NAMALWA (cell line): Measurements from ENCODE around the gene CCL19.
"Not testable (repeated sequence)": the region's sequence is repeated elsewhere in the genome, so short reads cannot be mapped to it uniquely, and the experiment has no call there.

Experiments used
- DNase-seq: peaks from one replicate; pipeline ENCODE4 v3.0.0-alpha.2; 2015; ENCODE audit warnings: low spot score

Gene CCL19

DNA sequence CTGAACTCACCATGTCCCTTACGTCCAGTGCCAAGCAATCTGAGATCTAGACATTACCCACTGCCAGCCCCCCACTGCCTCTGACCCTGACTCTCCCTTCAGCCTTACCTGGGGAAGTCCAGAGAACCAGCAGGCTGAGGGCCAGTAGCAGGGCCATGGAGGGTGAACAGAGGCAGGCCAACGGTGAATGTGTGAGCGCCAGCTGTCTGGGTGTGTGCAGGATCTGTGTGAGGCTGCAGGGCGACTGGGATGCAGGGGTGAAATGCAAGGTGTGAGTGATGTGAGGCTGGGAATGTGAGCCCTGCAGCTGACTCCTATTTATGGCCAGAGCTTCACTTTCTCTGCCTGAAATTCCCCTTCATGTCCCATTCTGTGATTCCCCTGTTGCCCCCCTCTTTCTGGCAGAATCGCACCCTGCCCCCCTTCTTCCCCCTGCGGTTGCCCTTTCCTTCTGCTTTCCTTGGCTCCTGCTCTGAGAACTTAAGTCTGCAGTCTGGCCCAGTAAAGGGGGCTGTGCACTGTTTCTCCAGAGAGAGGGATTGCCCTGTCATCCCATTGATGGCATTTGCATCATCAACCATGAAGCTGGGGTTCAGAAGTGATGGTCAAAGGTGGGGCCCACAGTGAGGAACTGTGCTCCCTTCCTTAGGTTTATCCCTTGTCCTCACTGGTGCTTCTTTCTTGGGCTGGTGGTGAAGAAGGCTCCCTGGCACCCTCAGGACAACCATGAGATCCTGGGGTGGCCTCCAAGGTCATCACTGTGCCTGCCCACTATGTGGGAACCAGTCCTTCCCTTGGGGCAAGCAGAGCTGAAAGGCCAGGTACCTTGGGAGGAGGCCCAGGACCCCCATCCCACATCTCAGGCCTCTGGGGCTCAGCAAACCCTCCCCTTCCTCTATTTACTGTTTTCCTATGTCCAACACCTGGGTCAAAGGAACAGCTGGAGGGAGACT lies at the start of gene CCL19:
CCL19 (minus strand) TSS at position 294 of the 953 bp plus-strand sequence; CDS start at position 157, 137 bp downstream.
- DNase-seq, result no peak

DNA sequence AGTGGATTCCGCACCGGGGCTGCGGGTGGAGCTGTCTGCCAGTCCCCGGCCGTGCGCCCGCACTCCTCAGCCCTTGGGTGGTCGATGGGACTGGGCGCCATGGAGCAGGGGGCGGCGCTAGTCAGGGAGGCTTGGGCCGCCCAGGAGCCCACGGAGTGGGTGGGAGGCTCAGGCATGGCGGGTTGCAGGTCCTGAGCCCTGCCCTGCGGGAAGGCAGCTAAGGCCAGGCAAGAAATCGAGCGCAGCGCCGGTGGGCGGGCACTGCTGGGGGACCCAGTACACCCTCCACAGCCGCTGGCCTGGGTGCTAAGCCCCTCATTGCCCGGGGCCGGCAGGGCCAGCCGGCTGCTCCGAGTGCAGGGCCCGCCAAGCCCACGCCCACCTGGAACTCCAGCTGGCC lies 49.1 kb upstream of the CCL19 start:
- not testable (repeated sequence) for DNase-seq

DNA sequence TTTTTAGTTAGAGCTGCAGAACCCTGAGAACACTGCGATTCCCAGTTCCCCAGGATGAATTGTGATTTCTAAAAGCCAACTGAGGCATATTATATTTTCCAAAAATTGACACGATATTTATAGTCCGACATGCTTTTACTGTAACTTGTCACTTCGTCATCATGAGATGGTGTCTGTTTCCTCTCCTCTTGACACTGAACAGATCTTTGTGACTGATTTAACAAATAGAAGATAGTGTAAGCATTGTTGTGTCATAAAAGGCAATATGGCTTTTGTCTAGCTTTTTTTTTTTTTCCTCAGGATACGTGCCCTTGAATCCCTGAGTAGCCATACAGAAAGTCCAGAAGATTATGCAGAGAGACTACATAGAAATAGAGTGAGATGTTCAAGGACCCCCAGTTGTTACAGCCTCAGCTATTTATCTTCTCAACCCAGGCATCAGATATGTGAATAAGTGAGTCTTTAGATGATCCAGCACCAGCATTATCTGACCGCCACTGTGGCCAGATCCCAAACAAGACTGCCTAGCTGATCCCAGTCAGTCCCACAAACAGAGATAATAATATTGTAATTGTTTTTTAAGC lies 46.7 kb upstream of the CCL19 start:
- DNase-seq, result no peak

DNA sequence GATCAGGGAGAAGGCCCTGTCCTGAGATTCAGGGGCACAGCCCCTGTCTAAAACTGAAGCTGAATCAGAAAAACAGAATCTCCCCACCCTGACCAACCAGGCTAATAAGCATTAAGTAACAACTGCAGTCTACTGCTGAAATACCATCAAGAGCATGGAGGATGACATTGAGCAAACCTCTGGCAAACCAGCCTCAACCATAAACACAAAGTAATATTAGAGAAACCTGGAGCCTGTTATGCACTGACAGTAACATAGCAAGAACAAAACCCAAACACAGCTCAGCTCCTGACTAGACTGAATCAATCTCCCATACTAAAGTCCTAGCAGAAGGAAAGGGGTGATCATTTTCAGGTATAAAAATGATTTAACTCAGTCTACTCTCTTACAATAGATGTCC lies 43.6 kb upstream of the CCL19 start:
- DNase-seq, result no peak

DNA sequence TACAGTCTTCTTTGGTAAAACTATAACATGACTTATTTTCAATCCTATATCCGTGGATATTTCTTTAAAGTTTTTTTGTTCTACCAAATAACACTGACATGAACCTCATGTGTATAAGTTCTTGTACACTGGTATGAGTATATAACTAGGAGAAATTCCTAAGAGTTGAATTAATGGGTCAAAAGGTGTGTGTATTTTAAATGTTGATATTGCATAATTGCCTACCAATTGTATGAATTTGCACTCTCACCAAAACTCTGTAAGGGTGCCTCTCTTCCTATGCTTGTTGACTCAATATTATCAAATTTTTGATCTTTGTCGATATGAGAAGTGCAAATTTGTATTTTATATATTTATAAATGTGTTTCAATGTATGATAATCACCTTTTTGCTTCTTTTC lies 41.8 kb upstream of the CCL19 start:
- DNase-seq, result no peak

DNA sequence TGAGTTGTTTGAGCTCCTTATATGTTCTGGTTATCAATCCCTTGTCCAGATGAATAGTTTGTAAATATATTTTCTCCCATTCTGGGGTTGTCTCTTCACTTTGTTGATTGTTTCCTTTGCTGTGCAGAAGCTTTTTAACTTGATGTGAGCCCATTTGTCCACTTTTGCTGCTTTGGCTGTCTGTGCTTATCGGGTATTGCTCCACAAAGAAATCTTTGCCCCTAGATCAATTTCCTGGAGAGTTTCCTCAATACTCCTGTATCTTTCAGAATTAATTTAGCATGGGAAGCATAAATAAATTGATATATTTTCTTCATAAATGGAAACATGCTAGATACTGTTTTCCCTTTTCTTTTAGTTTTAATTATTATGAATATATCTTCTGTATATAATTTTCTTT lies 41.4 kb upstream of the CCL19 start:
- DNase-seq, result no peak

DNA sequence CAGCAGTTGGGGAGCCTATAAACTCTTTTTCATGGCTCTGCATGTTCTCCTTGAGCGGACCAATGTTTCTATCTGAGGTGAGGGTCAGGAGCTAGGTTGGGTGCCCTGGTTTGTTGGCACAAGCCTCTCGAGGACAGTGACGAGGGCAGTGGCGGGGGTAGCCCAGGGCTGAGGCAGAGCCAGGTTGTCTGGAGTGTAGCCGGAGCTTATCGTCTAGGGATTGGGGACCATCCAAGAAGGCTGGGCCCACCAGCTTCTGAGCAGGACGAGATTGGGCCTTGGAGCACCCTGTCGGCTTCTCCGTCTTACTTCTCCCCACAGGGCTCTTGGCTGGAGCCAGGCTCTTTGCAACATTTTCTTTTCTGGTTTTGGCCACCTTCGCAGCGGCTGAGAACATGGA lies 32.1 kb upstream of the CCL19 start:
- DNase-seq, result no peak

DNA sequence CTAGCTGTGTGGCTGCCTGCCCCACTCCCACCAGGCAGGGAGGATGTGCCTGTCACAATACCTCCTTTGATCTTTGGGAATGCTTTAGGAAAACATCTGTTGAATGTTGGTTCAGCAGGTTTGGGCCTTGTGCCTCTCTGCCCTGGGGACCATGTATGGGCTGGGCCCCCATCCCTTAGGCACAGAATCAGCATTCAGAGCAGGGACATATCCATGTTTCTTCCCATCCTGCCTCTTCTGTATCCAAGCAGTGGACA lies 28.6 kb upstream of the CCL19 start:
- not testable (repeated sequence) for DNase-seq

DNA sequence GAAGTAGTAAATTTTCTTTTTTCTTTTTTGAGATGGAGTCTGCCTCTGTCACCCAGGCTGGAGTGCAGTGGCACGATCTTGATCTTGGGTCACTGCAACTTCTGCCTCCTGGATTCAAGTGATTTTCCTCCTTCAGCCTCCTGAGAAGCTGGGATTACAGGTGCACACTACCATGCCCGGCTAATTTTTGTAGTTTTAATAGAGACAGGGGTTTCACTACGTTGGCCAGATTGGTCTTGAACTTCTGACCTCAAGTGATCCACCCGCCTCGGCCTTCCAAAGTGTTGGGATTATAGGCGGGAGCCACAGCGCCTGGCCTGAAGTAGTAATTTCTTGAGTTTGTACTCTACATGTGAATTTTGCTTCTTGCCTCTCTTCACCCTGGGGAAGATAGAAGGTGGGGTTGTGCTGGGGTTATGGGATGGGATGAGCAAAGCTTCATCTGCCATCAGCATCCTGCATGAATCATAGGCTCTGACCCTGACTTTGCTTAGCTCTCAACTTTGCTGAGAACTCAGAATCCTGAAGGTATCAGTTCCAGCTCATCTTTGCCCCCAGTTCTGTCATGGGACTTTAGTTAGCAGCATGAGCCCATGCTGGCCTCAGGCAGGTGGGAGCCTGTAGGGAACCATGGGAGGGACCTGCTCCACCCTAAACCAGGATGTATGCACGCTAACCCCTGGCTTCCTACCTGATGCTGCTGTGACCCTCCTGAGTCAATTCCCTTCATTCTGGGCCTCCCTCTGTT lies 28.1 kb upstream of the CCL19 start:
- DNase-seq, result no peak

DNA sequence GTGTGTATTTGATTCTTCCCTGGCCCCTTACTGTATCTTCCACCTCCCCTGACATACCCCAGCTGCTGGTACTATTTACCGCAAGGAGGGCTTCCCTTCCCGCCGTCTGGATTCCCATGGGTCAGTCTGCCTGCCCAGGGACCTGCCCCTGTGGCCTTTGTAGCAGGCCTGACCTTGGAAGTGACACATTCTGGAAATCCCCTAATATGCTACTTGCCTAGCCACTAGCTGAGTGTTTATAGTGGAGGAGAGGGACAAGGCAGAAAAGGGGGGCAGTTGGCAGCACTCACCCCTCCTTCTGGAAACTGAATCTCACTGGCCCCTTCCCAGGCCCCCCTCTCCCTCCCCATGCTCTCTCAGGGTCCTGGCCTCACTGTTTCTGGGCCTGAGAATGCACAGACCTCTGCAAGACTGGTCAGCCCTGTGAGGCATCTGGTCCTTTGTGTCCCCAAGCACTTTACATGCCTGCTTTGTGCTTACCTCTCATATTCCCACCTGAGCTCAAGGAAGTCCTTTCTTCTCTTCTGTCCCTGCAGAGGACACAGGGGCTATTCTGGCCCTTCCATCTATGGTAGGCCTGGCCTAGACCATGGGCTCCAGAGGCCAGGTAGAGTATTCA lies 27.0 kb upstream of the CCL19 start:
- no peak for DNase-seq

DNA sequence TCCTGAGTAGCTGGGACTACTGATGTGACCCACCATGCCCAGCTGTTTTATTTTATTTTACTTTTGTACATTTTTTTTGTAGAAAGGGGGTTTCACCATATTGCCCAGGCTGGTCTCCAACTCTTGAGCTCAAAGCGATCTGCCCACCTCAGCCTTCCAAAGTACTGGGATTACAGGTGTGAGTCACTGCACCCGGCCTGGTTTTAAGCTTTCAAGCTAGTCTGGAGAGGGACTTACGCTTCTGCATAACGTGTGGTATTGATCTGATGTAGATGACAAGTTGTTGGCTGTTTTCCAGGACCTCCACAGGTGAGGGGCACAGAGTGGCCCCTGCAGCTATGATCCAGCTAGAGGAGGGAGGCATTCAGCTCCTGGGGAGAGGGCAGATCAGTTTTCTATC lies 25.6 kb upstream of the CCL19 start:
- no peak for DNase-seq

DNA sequence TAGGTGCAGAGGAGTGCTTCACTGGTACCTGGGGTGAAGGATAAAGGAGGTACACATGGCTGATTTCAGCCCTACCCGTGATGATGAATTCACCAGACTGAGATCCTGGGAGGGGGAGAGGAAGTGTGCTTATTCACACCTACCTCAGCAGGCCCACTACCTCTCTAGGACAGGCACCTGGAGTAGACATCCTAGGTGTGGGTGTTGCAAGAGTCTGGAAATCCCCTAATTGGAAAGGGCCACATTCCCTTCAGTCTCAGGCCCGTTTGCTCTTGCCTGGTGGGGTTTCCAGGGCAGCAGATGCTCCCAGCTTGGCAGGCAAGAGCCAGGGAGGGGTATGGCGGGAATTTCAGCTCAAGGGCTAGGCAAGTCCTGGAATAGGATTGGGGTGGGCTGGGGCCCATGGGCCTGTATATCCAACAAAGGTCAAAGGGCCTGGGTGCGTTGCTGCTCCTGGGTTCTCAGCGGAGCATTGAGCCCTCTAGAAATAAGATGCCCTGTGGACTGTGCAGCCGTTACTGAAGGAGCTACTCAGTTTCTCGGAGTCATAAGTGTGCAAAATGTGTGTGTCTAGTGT lies 24.7 kb upstream of the CCL19 start:
- DNase-seq, result no peak

DNA sequence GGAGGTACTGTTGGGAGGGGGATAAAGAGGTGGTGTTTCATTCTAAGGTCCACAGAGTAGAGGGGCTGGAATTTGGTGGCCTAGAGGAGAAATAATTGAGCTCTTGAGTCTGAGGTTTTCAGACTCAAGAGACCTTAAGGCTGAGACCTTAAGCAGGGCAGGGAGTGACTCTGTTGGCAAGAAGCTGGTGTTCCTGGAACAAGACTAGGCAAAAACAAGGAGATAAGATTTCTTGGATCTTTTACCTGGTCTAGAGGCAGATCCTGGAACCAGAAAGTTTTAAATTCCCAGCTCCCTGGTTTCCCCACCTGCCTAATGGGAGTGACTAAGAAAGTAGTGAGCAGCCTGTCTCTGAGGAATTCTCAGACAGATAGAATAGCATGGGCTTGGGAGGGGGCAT lies 22.9 kb upstream of the CCL19 start:
- no peak for DNase-seq

DNA sequence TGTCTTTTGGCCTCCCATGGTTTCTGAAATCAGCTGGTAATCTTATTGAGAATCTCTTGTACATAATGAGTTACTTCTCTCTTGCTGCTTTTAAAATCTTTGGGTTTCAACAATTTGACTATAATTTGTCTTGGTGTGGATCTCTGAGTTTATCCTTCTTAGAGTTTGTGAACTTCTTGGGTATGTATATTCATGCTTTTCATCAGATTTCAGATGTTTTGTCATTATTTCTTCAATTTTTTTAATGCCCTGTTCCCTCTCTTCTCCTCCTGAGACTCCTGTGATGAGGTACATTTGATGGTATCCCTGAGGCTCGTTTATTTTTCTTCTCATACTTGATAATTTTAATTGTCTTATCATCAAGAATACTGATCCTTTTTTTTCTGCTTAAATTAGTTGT lies 21.1 kb upstream of the CCL19 start:
- no peak for DNase-seq

DNA sequence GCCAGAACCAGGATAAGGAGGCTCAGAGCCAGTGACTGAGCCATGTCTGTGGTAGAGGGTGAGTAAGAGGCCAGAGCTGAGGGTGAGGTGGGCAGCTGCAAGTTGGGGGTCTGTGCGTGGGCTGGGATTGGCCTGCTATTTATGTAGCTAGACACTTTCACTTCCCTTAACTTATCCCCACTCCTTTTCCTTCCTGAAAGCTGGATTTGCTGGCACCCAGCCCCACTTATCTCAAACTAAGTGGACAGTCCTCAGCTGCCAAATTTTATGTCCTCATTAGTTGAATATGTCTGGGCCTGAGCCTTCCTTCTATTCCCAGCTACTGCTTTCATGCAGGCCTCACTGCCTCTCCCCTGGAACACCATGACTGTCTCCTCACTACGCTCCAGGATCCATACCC lies 18.9 kb upstream of the CCL19 start, which contains the start of gene CCL21:
CCL21 (minus strand) TSS at position 114 of the 400 bp plus-strand sequence; CDS start at position 44, 70 bp downstream.
- no peak for DNase-seq

DNA sequence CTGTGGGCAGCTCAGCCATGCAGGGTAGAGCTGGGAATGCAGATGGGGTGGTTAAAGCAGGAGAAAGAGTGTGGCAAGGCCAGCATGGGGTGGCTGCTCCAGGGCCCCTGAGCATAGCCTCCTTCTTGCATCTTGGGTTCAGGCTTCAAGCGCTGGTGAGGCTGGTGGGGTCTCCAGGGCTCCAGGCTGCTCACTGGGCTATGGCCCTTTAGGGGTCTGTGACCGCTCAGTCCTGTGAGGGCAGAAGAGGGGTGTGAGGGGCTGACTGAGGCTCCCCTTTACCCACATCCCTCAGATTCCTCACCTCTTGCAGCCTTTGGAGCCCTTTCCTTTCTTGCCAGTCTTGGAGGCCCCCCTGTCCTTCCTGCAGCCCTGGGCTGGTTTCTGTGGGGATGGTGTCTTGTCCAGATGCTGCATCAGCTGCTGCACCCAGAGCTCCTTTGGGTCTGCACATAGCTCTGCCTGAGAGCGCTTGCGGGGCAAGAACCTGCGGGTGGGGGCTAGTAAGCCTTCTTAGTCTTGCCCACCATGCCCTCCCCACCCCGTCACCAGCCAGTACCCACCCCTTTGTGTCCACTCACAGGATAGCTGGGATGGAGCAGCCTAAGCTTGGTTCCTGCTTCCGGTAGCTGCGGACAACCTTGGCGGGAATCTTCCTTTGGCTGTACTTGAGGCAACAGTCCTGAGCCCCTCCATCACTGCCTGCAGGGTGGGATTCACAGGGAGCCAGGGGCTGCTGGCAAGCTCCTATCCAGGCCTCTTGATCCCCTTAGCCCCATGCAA lies 18.3 kb upstream of the CCL19 start:
- no peak for DNase-seq

DNA sequence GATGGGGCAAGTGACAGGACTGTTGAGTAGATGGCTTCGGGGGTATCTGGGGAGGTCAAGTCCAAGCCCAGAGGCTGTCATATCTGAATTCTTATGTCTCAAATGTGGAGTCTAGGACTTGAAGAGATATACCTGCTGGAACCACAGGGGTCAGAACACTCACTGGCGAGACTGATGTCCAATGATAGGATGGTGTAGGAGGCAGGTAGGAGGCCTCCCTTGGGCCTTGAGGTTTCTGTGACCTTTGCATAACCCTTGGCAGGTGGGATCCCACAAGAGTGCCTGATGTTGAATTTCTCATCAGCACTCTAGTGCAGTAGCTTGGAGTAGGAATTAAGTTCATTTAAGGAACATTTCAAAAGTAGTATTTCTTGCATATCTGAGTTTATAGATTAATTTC lies 16.1 kb upstream of the CCL19 start:
- no peak for DNase-seq

DNA sequence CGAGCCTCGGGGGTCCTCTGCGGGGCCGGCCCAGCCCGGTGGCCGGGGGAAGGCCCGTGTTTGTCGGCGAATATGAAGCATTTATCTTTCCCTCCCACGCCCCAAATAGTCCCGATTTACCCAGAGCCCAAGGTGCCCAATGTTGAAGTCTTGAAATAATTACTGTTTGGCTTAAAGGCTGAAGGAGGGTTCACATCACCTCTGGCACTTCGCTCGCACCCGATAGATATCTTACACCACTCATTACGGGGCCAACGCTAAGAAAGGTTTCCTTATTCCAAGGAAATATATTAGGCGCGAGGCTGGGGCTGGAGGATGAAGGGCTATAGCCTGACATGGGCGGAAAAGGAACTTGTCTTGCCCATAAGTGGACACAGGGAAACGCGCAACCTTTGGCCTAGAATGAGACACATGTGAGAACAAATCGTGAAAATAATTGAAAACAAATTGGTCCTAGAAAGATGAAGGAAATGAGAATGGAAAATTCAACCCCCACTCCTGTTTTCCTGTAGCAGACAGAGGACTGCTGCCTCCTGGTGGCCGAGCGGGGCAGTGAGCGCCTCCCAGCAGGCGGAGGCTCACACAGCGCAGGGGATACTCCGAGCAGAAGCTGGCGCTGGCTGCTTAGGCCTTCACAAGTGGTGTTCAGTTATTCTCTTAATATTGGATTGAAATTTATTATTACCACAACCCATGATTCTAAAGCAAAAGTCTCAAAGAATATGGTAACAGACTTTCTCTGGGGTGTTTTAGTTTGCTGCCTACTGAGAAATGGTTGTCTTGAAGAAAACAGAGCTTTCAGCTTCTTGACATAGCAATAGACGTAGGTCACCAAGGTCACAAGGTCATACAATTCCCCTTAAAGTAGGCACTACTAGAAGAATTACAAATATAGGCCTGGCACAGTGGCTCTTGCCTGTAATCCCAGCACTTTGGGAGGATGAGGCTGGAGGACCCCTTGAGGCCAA lies 11.0 kb upstream of the CCL19 start:
- DNase-seq, result peak; percentile 70

DNA sequence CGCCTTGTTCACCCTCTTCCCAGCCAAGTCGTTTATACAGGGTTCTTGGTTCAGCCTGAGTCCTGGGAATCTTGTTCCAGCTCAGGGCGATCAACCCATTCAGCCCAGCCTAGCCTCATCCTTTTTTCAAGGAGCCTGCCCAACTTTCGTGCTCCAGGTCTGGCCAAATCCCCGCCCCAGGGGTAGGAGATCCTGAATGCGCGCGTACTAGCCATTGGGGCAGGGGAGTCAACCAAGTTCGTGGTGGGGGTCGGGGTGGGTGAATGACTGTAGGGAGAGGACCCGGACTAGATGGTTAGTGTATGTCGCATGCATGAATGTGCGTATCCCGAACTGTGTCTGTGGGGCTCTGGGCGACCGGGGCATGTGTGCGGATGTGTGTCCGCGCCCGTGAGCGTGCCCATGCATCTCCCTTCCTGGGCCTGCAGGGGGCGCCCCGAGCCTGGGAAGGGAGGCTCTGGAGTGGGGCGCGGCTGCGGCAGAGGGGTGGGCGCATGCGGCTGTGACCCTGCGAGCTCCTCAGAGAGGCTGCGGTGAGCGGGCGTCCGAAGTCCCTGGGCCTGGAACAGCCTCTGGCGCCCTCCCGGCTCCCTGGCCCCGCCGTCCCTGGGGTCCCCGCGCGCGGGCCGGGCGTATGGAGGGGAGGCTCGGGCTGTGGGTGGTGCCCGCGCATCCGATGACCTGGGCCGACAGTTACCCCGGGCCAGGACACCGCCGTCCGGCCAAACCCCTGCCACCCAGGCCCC lies 10.1 kb upstream of the CCL19 start:
- peak; percentile 36 for DNase-seq
